Measurements from ENCODE around the gene TRMT1L. TPM values are rescaled to one million over a fixed set of nuclear protein-coding genes. Genes with fewer than 3 reads are reported as not detected.

TRMT1L gene
- total and polyA plus RNA-seq, 2 of the 8 experiments (the other 6 are each of a cell fraction or from before 2014, with no cell fraction given), result 13.8 to 22.3 TPM

DNA sequence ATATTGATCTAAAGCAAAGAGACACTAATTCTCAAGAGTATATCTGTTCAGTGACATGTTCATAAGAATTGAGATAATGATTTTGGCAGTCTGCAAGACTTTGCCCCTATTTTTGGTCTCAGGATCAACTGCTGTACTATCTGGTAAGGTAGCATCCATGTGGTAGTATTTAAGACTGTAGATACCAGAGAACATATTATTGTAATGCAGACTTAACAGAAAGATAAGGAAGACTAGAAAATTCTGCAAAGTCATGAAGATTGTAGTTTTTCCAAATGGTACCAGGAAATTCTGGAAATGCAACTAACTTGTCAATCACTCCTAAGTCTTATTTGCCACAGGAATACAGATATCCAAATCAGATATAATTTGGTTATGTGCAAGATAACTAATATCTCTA, 76.3 kb downstream of the TRMT1L start:
- Histone ChIP-seq H3K23me2 (ENCODE audit: low read depth, low read length) (no peaks in the 10 kb centered on the region), H4K8ac (ENCODE audit: extremely low read depth, insufficient read depth, low read length) (no peak overlapping the region), H3K79me1 (ENCODE audit: low read depth, low read length) (peaks cover 3% of the 10 kb centered on the region), H3K4ac (replicated peaks; ENCODE audit: insufficient read length, low read depth, low read length) (no peak overlapping the region), H2BK12ac (ENCODE audit: low read depth, low read length) (no peak overlapping the region), H3K79me2 (ENCODE audit: control insufficient read depth in 1 of 2, insufficient read depth in 2 of 2, low read length in 2 of 2) (peaks cover 10 to 95% of the 10 kb centered on the region in 2 experiments), H3K4me2 (ENCODE audit: insufficient read depth in 1 of 2, low read depth in 2 of 2, low read length in 2 of 2) (no peak overlapping the region), H2BK5ac (ENCODE audit: low read depth, low read length) (no peak overlapping the region), H4K91ac (replicated peaks; ENCODE audit: insufficient read length, low read length) (no peak overlapping the region), H3K27ac (ENCODE audit: low read depth, low read length) (no peak overlapping the region), H3K36me3 (ENCODE audit: control insufficient read depth in 2 of 4, insufficient read depth in 4 of 4, low read length in 3 of 4) (no peaks in the 10 kb centered on the region), H3K56ac (replicated peaks; ENCODE audit: insufficient read length, low read depth, low read length) (no peak overlapping the region), H4K5ac (ENCODE audit: insufficient read length, low read depth, low read length) (no peak overlapping the region), H2BK15ac (ENCODE audit: low read length) (no peak overlapping the region), H3K4me1 (replicated peaks in 1 of 4; ENCODE audit: control insufficient read depth in 3 of 4, insufficient read depth in 4 of 4, low read length in 3 of 4) (peaks cover 0 to 2% (median 0%) of the 10 kb centered on the region in 4 experiments; a peak in 2 of 7 replicates), H2BK20ac (ENCODE audit: low read length) (no peak overlapping the region), H3K4me3 (ENCODE audit: extremely low read depth in 1 of 4, insufficient read depth in 2 of 4, low read depth in 3 of 4, low read length in 4 of 4) (no peak overlapping the region), H2BK120ac (replicated peaks; ENCODE audit: low read depth, low read length) (no peak overlapping the region), H4K20me1 (replicated peaks in 1 of 2; ENCODE audit: control insufficient read depth in 1 of 2, insufficient read depth in 2 of 2, low read length in 2 of 2) (peaks cover 5 to 6% of the 10 kb centered on the region in 2 experiments), H3K18ac (ENCODE audit: extremely low read depth, low read length) (no peak overlapping the region), H2AK5ac (ENCODE audit: low read depth, low read length) (no peak overlapping the region), H3K9ac (replicated peaks in 1 of 4; ENCODE audit: extremely low read depth in 1 of 4, low read depth in 3 of 4, low read length in 3 of 4) (no peak overlapping the region), H3K9me3 (ENCODE audit: insufficient read depth in 2 of 2, low read depth in 1 of 2, low read length in 1 of 2) (no peaks in the 10 kb centered on the region), H3K27me3 (replicated peaks in 1 of 4; ENCODE audit: control insufficient read depth in 3 of 4, extremely low read depth in 1 of 4, insufficient read depth in 3 of 4, low read length in 3 of 4) (no peaks in the 10 kb centered on the region), H2AFZ (ENCODE audit: low read length) (no peak overlapping the region), H3K23ac (ENCODE audit: insufficient read length) (no peak overlapping the region), H3K14ac (ENCODE audit: insufficient read length) (no peak overlapping the region)
- no peak for DNase-seq (ENCODE audit: low read depth in 1 of 2, low spot score in 2 of 2)
- ChIA-PET POLR2A (ENCODE audit: partially characterized antibody) (interaction anchor here (0.6 kb wide), 1 partner anchor 77 kb away, joined by 4 read pairs; no protein-coding TSS in a partner anchor), CTCF (ENCODE audit: partially characterized antibody) (interaction anchor here (0.6 kb wide), 1 partner anchor 174 kb away, joined by 3 read pairs; no protein-coding TSS in a partner anchor)
- FAIRE-seq, result no peak
- TF ChIP-seq SP2 (IDR thresholded peaks at IDR 0.05; ENCODE audit: low read length) (no peak), TBP (IDR thresholded peaks at IDR 0.05; ENCODE audit: low read depth, low read length) (no peak), CTBP2 (IDR thresholded peaks at IDR 0.05; ENCODE audit: borderline replicate concordance, insufficient read depth, insufficient read length, low read length) (no peak), NRF1 (IDR thresholded peaks at IDR 0.05; ENCODE audit: low read depth, low read length) (no peak)
- TF ChIP-seq, protein P1, sequence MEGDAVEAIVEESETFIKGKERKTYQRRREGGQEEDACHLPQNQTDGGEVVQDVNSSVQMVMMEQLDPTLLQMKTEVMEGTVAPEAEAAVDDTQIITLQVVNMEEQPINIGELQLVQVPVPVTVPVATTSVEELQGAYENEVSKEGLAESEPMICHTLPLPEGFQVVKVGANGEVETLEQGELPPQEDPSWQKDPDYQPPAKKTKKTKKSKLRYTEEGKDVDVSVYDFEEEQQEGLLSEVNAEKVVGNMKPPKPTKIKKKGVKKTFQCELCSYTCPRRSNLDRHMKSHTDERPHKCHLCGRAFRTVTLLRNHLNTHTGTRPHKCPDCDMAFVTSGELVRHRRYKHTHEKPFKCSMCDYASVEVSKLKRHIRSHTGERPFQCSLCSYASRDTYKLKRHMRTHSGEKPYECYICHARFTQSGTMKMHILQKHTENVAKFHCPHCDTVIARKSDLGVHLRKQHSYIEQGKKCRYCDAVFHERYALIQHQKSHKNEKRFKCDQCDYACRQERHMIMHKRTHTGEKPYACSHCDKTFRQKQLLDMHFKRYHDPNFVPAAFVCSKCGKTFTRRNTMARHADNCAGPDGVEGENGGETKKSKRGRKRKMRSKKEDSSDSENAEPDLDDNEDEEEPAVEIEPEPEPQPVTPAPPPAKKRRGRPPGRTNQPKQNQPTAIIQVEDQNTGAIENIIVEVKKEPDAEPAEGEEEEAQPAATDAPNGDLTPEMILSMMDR (IDR thresholded peaks at IDR 0.05; ENCODE audit: control extremely low read depth in 1 of 3, insufficient read depth in 1 of 3, low read depth in 1 of 3, low read length in 3 of 3), result no peak
- TF ChIP-seq, protein P2, sequence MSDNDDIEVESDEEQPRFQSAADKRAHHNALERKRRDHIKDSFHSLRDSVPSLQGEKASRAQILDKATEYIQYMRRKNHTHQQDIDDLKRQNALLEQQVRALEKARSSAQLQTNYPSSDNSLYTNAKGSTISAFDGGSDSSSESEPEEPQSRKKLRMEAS (IDR thresholded peaks at IDR 0.05), result no peak

All from H1 (cell line).